Activated CD8-positive, alpha-beta T cell treated with anti-CD3 and anti-CD28 coated beads, Interleukin-2, amount 10 ng/mL, durations not matched to agents 7 days and 5 days (primary cell): Measurements from ENCODE around the gene METTL2B. TPM values are rescaled to one million over a fixed set of nuclear protein-coding genes. Genes with fewer than 3 reads are reported as not detected.
"Not testable (repeated sequence)": the region's sequence is repeated elsewhere in the genome, so short reads cannot be mapped to it uniquely, and the experiment has no call there.

Experiments
- ATAC-seq: fragments of 150-1000 bp; cut with Tn5 transposase; one replicate; pipeline ENCODE4 v1.10.0; 2021; ENCODE audit warnings: moderate library complexity
- CTCF ChIA-PET: fragments of 350-600 bp; sonication (Branson Sonifier 250); formaldehyde crosslinking; loops from one replicate; lab custom pipeline; 2021; ENCODE audit warnings: antibody characterized with exemption; lab: Charles Lee
- POLR2A ChIA-PET: fragments of 350-600 bp; sonication (Branson Sonifier 250); formaldehyde crosslinking; loops from one replicate; lab custom pipeline; 2021; ENCODE audit warnings: antibody characterized with exemption; lab: Charles Lee
- DNase-seq: peaks from one replicate; pipeline ENCODE4 v3.0.0-alpha.2; 2020
- H3K27ac Mint-ChIP-seq: one replicate; pipeline ENCODE4 v1.8.0; 2021; ENCODE audit warnings: mild to moderate bottlenecking, mixed read lengths
- H3K27me3 Mint-ChIP-seq: one replicate; pipeline ENCODE4 v1.8.0; 2021; ENCODE audit warnings: low read depth, mixed read lengths
- H3K36me3 Mint-ChIP-seq: one replicate; pipeline ENCODE4 v1.8.0; 2021; ENCODE audit warnings: low read depth, mixed read lengths
- H3K4me1 Mint-ChIP-seq: one replicate; pipeline ENCODE4 v1.8.0; 2021; ENCODE audit warnings: low read depth, mixed read lengths
- H3K4me3 Mint-ChIP-seq: one replicate; pipeline ENCODE4 v1.8.0; 2021; ENCODE audit warnings: mild to moderate bottlenecking, mixed read lengths
- H3K9me3 Mint-ChIP-seq: one replicate; pipeline ENCODE4 v1.8.0; 2022; ENCODE audit warnings: mixed read lengths; ENCODE audit not compliant: insufficient read depth
- total RNA-seq, 2 experiments: library from RNA; stranded (reverse); gene quantifications; one replicate each; pipeline ENCODE4 v1.2.3, GENCODE V29; 2021

The METTL2B gene
- 10 to 100 TPM; 29.2 to 32.2 TPM for total RNA-seq

GRCh38 chr7:128476402-128477335 lies at the start of gene METTL2B:
TSS of gene METTL2B (plus strand) at chr7:128476748. CDS start at chr7:128476766, 18 bp downstream.
- ATAC-seq (peak; percentile 92), DNase-seq (peak; percentile 96)
- ChIA-PET POLR2A (interaction anchor here (1.4 kb wide), 1 partner anchor 23 kb away, joined by 5 read pairs; no protein-coding TSS in a partner anchor), CTCF (interaction anchor here (1.1 to 4.8 kb wide), 5 partner anchors 16 to 386 kb away, joined by 3 to 34 read pairs (median 3); partner anchors contain the start of genes ATP6V1F and HILPDA)
- Mint-ChIP-seq H3K4me1 (peaks cover 27% of the 10 kb centered on the region), H3K36me3 (peaks cover 23% of the 10 kb centered on the region), H3K4me3 (peak within 1 kb of the TSS; percentile 94), H3K27ac (peak within 1 kb of the TSS; percentile 99)
- not testable (repeated sequence) for H3K27me3 Mint-ChIP-seq, H3K9me3 Mint-ChIP-seq

GRCh38 chr7:128427289-128427891 lies 49.2 kb upstream of the METTL2B start:
- peak; percentile 43 for DNase-seq
- ChIA-PET CTCF (interaction anchor here (0.6 to 17.0 kb wide), 34 partner anchors 11 to 456 kb away, joined by 3 to 432 read pairs (median 4); partner anchors contain the start of genes HILPDA, IMPDH1, METTL2B and RBM28), POLR2A (interaction anchor here (0.7 to 1.9 kb wide), 4 partner anchors 11 to 43 kb away, joined by 3 to 8 read pairs (median 4); partner anchors contain the start of gene HILPDA)
- H3K27me3 Mint-ChIP-seq: peaks cover 5% of the 10 kb centered on the region
- peaks cover 12% of the 10 kb centered on the region for H3K4me1 Mint-ChIP-seq
- no peaks in the 10 kb centered on the region for H3K36me3 Mint-ChIP-seq
- peak; percentile 62 for ATAC-seq
- H3K9me3 Mint-ChIP-seq: no peaks in the 10 kb centered on the region
- H3K4me3 Mint-ChIP-seq: no peak overlapping the region
- H3K27ac Mint-ChIP-seq: no peak overlapping the region

GRCh38 chr7:128430207-128430606 lies 46.3 kb upstream of the METTL2B start:
- Mint-ChIP-seq H3K4me1 (peaks cover 12% of the 10 kb centered on the region), H3K4me3 (no peak overlapping the region), H3K27me3 (peaks cover 10% of the 10 kb centered on the region), H3K27ac (no peak overlapping the region), H3K9me3 (no peaks in the 10 kb centered on the region), H3K36me3 (no peaks in the 10 kb centered on the region)
- ChIA-PET POLR2A (no interaction called here), CTCF (interaction anchor here (0.9 to 17.0 kb wide), 4 partner anchors 23 to 43 kb away, joined by 3 to 432 read pairs (median 176); partner anchors contain the start of gene IMPDH1)
- no peak for ATAC-seq
- no peak for DNase-seq

GRCh38 chr7:128431221-128431620 lies 45.3 kb upstream of the METTL2B start:
- ATAC-seq (no peak), DNase-seq (no peak)
- H3K27me3 Mint-ChIP-seq: peaks cover 14% of the 10 kb centered on the region
- no peak overlapping the region for H3K4me3 Mint-ChIP-seq
- no peaks in the 10 kb centered on the region for H3K9me3 Mint-ChIP-seq
- CTCF ChIA-PET: interaction anchor here (1.4 to 17.0 kb wide), 4 partner anchors 13 to 30 kb away, joined by 7 to 432 read pairs (median 206); partner anchors contain the start of gene IMPDH1
- H3K27ac Mint-ChIP-seq: no peak overlapping the region
- POLR2A ChIA-PET: no interaction called here
- no peaks in the 10 kb centered on the region for H3K36me3 Mint-ChIP-seq
- H3K4me1 Mint-ChIP-seq: peaks cover 12% of the 10 kb centered on the region

- Mint-ChIP-seq H3K27me3 (peaks cover 14% of the 10 kb centered on the region), H3K4me3 (no peak overlapping the region), H3K27ac (no peak overlapping the region), H3K4me1 (peaks cover 12% of the 10 kb centered on the region), H3K9me3 (no peaks in the 10 kb centered on the region), H3K36me3 (no peaks in the 10 kb centered on the region)
- ChIA-PET CTCF (interaction anchor here (1.0 to 17.0 kb wide), 7 partner anchors 12 to 45 kb away, joined by 3 to 432 read pairs (median 4); partner anchors contain the start of genes HILPDA and IMPDH1), POLR2A (no interaction called here)
- no peak for DNase-seq
- no peak for ATAC-seq
Observed at GRCh38 chr7:128431754-128432153, 44.8 kb upstream of the METTL2B start.

- no peak overlapping the region for H3K27ac Mint-ChIP-seq
- CTCF ChIA-PET: interaction anchor here (1.0 to 17.0 kb wide), 5 partner anchors 9 to 28 kb away, joined by 3 to 432 read pairs (median 63); partner anchors contain the start of genes HILPDA and IMPDH1
- no peak for ATAC-seq
- H3K36me3 Mint-ChIP-seq: no peaks in the 10 kb centered on the region
- H3K4me1 Mint-ChIP-seq: no peaks in the 10 kb centered on the region
- POLR2A ChIA-PET: no interaction called here
- no peaks in the 10 kb centered on the region for H3K9me3 Mint-ChIP-seq
- no peak overlapping the region for H3K4me3 Mint-ChIP-seq
- peaks cover 13% of the 10 kb centered on the region for H3K27me3 Mint-ChIP-seq
- DNase-seq: no peak
Observed at GRCh38 chr7:128434413-128435326, 41.9 kb upstream of the METTL2B start.

- Mint-ChIP-seq H3K4me1 (no peaks in the 10 kb centered on the region), H3K27ac (no peak overlapping the region), H3K27me3 (peaks cover 14% of the 10 kb centered on the region), H3K4me3 (no peak overlapping the region), H3K36me3 (no peaks in the 10 kb centered on the region), H3K9me3 (no peaks in the 10 kb centered on the region)
- POLR2A ChIA-PET: no interaction called here
- CTCF ChIA-PET: interaction anchor here (2.0 to 17.0 kb wide), 4 partner anchors 10 to 28 kb away, joined by 8 to 432 read pairs (median 81); partner anchors contain the start of gene IMPDH1
- no peak for ATAC-seq
- DNase-seq: no peak
Observed at GRCh38 chr7:128435327-128435686, 41.2 kb upstream of the METTL2B start.

- ATAC-seq (no peak), DNase-seq (no peak)
- Mint-ChIP-seq H3K4me3 (no peak overlapping the region), H3K27ac (no peak overlapping the region), H3K4me1 (no peaks in the 10 kb centered on the region), H3K36me3 (no peaks in the 10 kb centered on the region), H3K9me3 (no peaks in the 10 kb centered on the region), H3K27me3 (peaks cover 16% of the 10 kb centered on the region)
- POLR2A ChIA-PET: no interaction called here
- CTCF ChIA-PET: interaction anchor here (1.0 to 9.2 kb wide), 6 partner anchors 11 to 302 kb away, joined by 3 to 99 read pairs (median 6); no protein-coding TSS in a partner anchor
Observed at GRCh38 chr7:128437426-128438332, 38.9 kb upstream of the METTL2B start.

GRCh38 chr7:128442356-128442755 lies 34.2 kb upstream of the METTL2B start:
- Mint-ChIP-seq H3K4me3 (no peak overlapping the region), H3K27me3 (peaks cover 6% of the 10 kb centered on the region), H3K36me3 (no peaks in the 10 kb centered on the region), H3K9me3 (no peaks in the 10 kb centered on the region), H3K4me1 (peaks cover 7% of the 10 kb centered on the region), H3K27ac (no peak overlapping the region)
- ATAC-seq (no peak), DNase-seq (no peak)
- ChIA-PET POLR2A (interaction anchor here (0.5 kb wide), 1 partner anchor 28 kb away, joined by 3 read pairs; no protein-coding TSS in a partner anchor), CTCF (interaction anchor here (0.5 to 9.2 kb wide), 4 partner anchors 11 to 120 kb away, joined by 3 to 99 read pairs (median 6); partner anchors contain the start of gene HILPDA)
